H1 (cell line): ENCODE results near the gene PLEKHN1. TPM values are rescaled to one million over a fixed set of nuclear protein-coding genes. Genes with fewer than 3 reads are reported as not detected.
"Not testable (repeated sequence)": the region's sequence is repeated elsewhere in the genome, so short reads cannot be mapped to it uniquely, and the experiment has no call there.

Source experiments
- CTCF ChIA-PET: fragments of 300-600 bp; sonication (Branson Sonifier 250); formaldehyde crosslinking; loops from one replicate; lab custom pipeline; 2021; ENCODE audit not compliant: partially characterized antibody; lab: Charles Lee
- POLR2A ChIA-PET: fragments of 300-600 bp; sonication (Branson Sonifier 250); formaldehyde crosslinking; loops from one replicate; lab custom pipeline; 2021; ENCODE audit warnings: inconsistent platforms; ENCODE audit not compliant: partially characterized antibody; lab: Charles Lee
- DNase-seq, 2 experiments: peaks; one replicate each; pipeline versions ENCODE4 v3.0.0 to v3.0.0-alpha.2; 2010 to 2022; ENCODE audit warnings: low spot score in 2 of 2, low read depth in 1 of 2, mixed read lengths in 1 of 2
- FAIRE-seq: peaks from 2 replicates; lab custom pipeline; 2011; peaks lifted over from hg19 to GRCh38; lab: Jason Lieb, UNC
- H2AFZ ChIP-seq: 2 replicates; pipeline ENCODE4 v1.8.1; 2012; ENCODE audit warnings: low read length, inconsistent platforms
- H2AK5ac ChIP-seq: 2 replicates; pipeline ENCODE4 v1.6.1; 2013; ENCODE audit warnings: low read depth, low read length
- H2BK120ac ChIP-seq: replicated peaks from 2 replicates; pipeline ENCODE3; 2013; ENCODE audit warnings: low read depth, low read length, inconsistent platforms
- H2BK12ac ChIP-seq: 2 replicates; pipeline ENCODE4 v1.6.1; 2013; ENCODE audit warnings: low read depth, low read length
- H2BK15ac ChIP-seq: 2 replicates; pipeline ENCODE4 v1.6.1; 2013; ENCODE audit warnings: low read length
- H2BK20ac ChIP-seq: 2 replicates; pipeline ENCODE4 v1.6.1; 2013; ENCODE audit warnings: low read length
- H2BK5ac ChIP-seq: 2 replicates; pipeline ENCODE4 v1.6.1; 2013; ENCODE audit warnings: low read depth, low read length
- H3K14ac ChIP-seq: 2 replicates; pipeline ENCODE4 v1.6.1; 2013; ENCODE audit warnings: inconsistent platforms; ENCODE audit not compliant: insufficient read length
- H3K18ac ChIP-seq: 2 replicates; pipeline ENCODE4 v1.6.1; 2013; ENCODE audit warnings: low read length; ENCODE audit errors: extremely low read depth
- H3K23ac ChIP-seq: 2 replicates; pipeline ENCODE4 v1.6.1; 2013; ENCODE audit warnings: inconsistent platforms; ENCODE audit not compliant: insufficient read length
- H3K23me2 ChIP-seq: 2 replicates; pipeline ENCODE4 v1.6.1; 2013; ENCODE audit warnings: low read depth, low read length
- H3K27ac ChIP-seq: 2 replicates; pipeline ENCODE4 v1.6.1; 2011; ENCODE audit warnings: low read depth, low read length, inconsistent platforms
- H3K27me3 ChIP-seq, 4 experiments: replicated peaks in 1 of 4; 1 replicate in 1 of 4; 2 replicates in 3 of 4; pipeline versions ENCODE4 v1.6.1 to v1.8.1; 2011 to 2013; ENCODE audit warnings: low read length in 3 of 4, mild to moderate bottlenecking in 3 of 4, inconsistent platforms in 2 of 4, mixed read lengths in 2 of 4, moderate library complexity in 1 of 4; ENCODE audit not compliant: control insufficient read depth in 3 of 4, insufficient read depth in 3 of 4; ENCODE audit errors: extremely low read depth in 1 of 4
- H3K36me3 ChIP-seq, 4 experiments: 2 replicates each; pipeline versions ENCODE4 v1.6.1 to v1.8.1; 2011 to 2013; ENCODE audit warnings: mild to moderate bottlenecking in 4 of 4, low read length in 3 of 4, moderate library complexity in 2 of 4, control low read depth in 1 of 4, inconsistent platforms in 1 of 4; ENCODE audit not compliant: insufficient read depth in 4 of 4, control insufficient read depth in 2 of 4
- H3K4ac ChIP-seq: replicated peaks from 2 replicates; pipeline ENCODE3; 2013; ENCODE audit warnings: low read length, low read depth, mixed read lengths, inconsistent platforms; ENCODE audit not compliant: insufficient read length
- H3K4me1 ChIP-seq, 4 experiments: replicated peaks in 1 of 4; 1 replicate in 1 of 4; 2 replicates in 3 of 4; pipeline versions ENCODE4 v1.6.1 to v1.8.1; 2011 to 2013; ENCODE audit warnings: low read length in 3 of 4, inconsistent platforms in 2 of 4, mixed read lengths in 1 of 4; ENCODE audit not compliant: insufficient read depth in 4 of 4, control insufficient read depth in 3 of 4
- H3K4me2 ChIP-seq, 2 experiments: 2 replicates each; pipeline versions ENCODE4 v1.6.1 to v1.8.1; 2011 to 2013; ENCODE audit warnings: low read depth in 2 of 2, low read length in 2 of 2, control low read depth in 1 of 2, inconsistent platforms in 1 of 2, mild to moderate bottlenecking in 1 of 2; ENCODE audit not compliant: insufficient read depth in 1 of 2
- H3K4me3 ChIP-seq, 4 experiments: fragments of 200-600, 300-600 bp in 1 of 4; sonication (generic), shearing (Covaris generic), sonication (Bioruptor Twin) in 1 of 4; 2 replicates each; pipeline versions ENCODE4 v1.5.1 to v1.8.1; 2011 to 2016; ENCODE audit warnings: low read length in 4 of 4, low read depth in 3 of 4, control low read depth in 2 of 4, inconsistent platforms in 2 of 4, mild to moderate bottlenecking in 2 of 4, mixed read lengths in 1 of 4, moderate library complexity in 1 of 4; ENCODE audit not compliant: insufficient read depth in 2 of 4; ENCODE audit errors: extremely low read depth in 1 of 4
- H3K56ac ChIP-seq: replicated peaks from 2 replicates; pipeline ENCODE3; 2013; ENCODE audit warnings: low read depth, mild to moderate bottlenecking, mixed read lengths, low read length, inconsistent platforms; ENCODE audit not compliant: insufficient read length
- H3K79me1 ChIP-seq: 2 replicates; pipeline ENCODE4 v1.6.1; 2013; ENCODE audit warnings: low read depth, low read length, control low read depth
- H3K79me2 ChIP-seq, 2 experiments: 2 replicates each; pipeline versions ENCODE4 v1.6.1 to v1.8.1; 2012 to 2013; ENCODE audit warnings: low read length in 2 of 2, mild to moderate bottlenecking in 2 of 2, inconsistent platforms in 1 of 2; ENCODE audit not compliant: insufficient read depth in 2 of 2, control insufficient read depth in 1 of 2
- H3K9ac ChIP-seq, 4 experiments: replicated peaks in 1 of 4; 1 replicate in 1 of 4; 2 replicates in 3 of 4; pipeline versions ENCODE4 v1.6.1 to v1.8.1; 2011 to 2013; ENCODE audit warnings: low read depth in 3 of 4, low read length in 3 of 4, control low read depth in 2 of 4, mild to moderate bottlenecking in 2 of 4, moderate library complexity in 2 of 4, inconsistent platforms in 1 of 4; ENCODE audit errors: extremely low read depth in 1 of 4
- H3K9me3 ChIP-seq, 2 experiments: 2 replicates each; pipeline versions ENCODE4 v1.6.1 to v1.8.1; 2012 to 2013; ENCODE audit warnings: mild to moderate bottlenecking in 2 of 2, moderate library complexity in 2 of 2, control low read depth in 1 of 2, inconsistent platforms in 1 of 2, low read depth in 1 of 2, low read length in 1 of 2, mixed read lengths in 1 of 2; ENCODE audit not compliant: insufficient read depth in 2 of 2
- H4K20me1 ChIP-seq, 2 experiments: replicated peaks in 1 of 2; 2 replicates each; pipeline versions ENCODE3 to v1.8.1; 2011 to 2013; ENCODE audit warnings: inconsistent platforms in 2 of 2, low read length in 2 of 2, mild to moderate bottlenecking in 1 of 2; ENCODE audit not compliant: insufficient read depth in 2 of 2, control insufficient read depth in 1 of 2
- H4K5ac ChIP-seq: 2 replicates; pipeline ENCODE4 v1.6.1; 2013; ENCODE audit warnings: low read length, low read depth, mixed read lengths, inconsistent platforms; ENCODE audit not compliant: insufficient read length
- H4K8ac ChIP-seq: 2 replicates; pipeline ENCODE4 v1.8.0; 2013; ENCODE audit warnings: mild to moderate bottlenecking, moderate library complexity, low read length, inconsistent platforms; ENCODE audit not compliant: insufficient read depth; ENCODE audit errors: extremely low read depth
- H4K91ac ChIP-seq: replicated peaks from 2 replicates; pipeline ENCODE3; 2013; ENCODE audit warnings: low read length, mixed read lengths, inconsistent platforms; ENCODE audit not compliant: insufficient read length
- WGBS, 2 experiments: shearing (Covaris generic) in 1 of 2; methylation state at CpG; one replicate each; pipeline versions ENCODE4 v1.1.6 to v1.1.7; 2013 to 2015; ENCODE audit warnings: low lambda C conversion rate in 2 of 2, mixed read lengths in 2 of 2, inconsistent platforms in 1 of 2, low coverage in 1 of 2, missing lambda C conversion rate in 1 of 2; ENCODE audit not compliant: insufficient replicate concordance in 2 of 2, insufficient coverage in 1 of 2, insufficient read length in 1 of 2; ENCODE audit errors: extremely low coverage in 1 of 2, missing lambda C conversion rate in 1 of 2; 5-methylcytosine and 5-hydroxymethylcytosine counted together
- polyA plus RNA-seq, 7 experiments: library from polyadenylated mRNA; depleted of rRNA in 3 of 7; stranded (reverse) in 5 of 7; unstranded in 2 of 7; fragments of >200 nt in 5 of 7; fragments of 200-250 nt in 2 of 7; gene quantifications; 1 replicate in 5 of 7; 2 replicates in 1 of 7; 4 replicates in 1 of 7; pipeline versions ENCODE4 v1.2.1 to v1.2.3, GENCODE V29; 2011 to 2013; ENCODE audit warnings: missing spikeins in 2 of 7, mixed read lengths in 2 of 7
- total RNA-seq: library from RNA; stranded (reverse); fragmentation: NEBNext Ultra II Directional; extraction: Animal tissue kit (Norgen Biotek cat#: 25700); gene quantifications from 2 replicates; pipeline ENCODE4 v1.2.1, GENCODE V29; 2021

Gene PLEKHN1
- total and polyA plus RNA-seq, 2 of the 8 experiments (the other 6 are each of a cell fraction or from before 2014, with no cell fraction given): 0.39 to 1.5 TPM

DNA sequence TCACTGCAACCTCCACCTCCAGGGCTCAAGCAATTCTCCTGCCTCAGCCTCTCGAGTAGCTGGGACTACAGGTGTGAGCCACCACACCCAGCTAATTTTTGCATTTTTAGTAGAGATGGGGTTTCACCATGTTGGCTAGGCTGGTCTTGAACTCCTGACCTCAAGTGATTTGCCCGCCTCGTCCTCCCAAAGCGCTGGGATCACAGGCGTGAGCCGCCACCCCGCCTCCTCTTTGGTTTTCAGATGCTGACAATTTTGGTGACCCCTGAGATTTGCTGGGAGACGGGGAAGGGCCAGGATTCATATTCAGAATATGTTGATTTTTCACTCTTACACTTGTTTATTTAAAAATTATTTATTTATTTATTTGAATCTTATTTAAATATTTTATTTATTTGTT lies 43.8 kb downstream of the PLEKHN1 start:
- H3K27ac ChIP-seq, H2BK20ac ChIP-seq, H2BK5ac ChIP-seq, H3K9me3 ChIP-seq, H4K91ac ChIP-seq, H3K23ac ChIP-seq, H2AK5ac ChIP-seq, H3K14ac ChIP-seq, H4K20me1 ChIP-seq, POLR2A ChIA-PET, H2AFZ ChIP-seq, H3K4ac ChIP-seq, H3K18ac ChIP-seq, H2BK120ac ChIP-seq, H2BK12ac ChIP-seq, FAIRE-seq, H3K4me3 ChIP-seq, H3K9ac ChIP-seq, H3K79me2 ChIP-seq, H4K5ac ChIP-seq, DNase-seq, H3K79me1 ChIP-seq, H2BK15ac ChIP-seq, H3K36me3 ChIP-seq, H3K27me3 ChIP-seq, H3K56ac ChIP-seq, H3K23me2 ChIP-seq, H4K8ac ChIP-seq, H3K4me2 ChIP-seq: not testable (repeated sequence)
- WGBS, 2 experiments: 93% methylated on average over 8 of the region's 8 CpGs; no CpG with 5 or more reads in 1 of the 2 experiments
- CTCF ChIA-PET: interaction anchor here (1.2 to 1.6 kb wide), 3 partner anchors 11 to 58 kb away, joined by 3 to 5 read pairs (median 4); partner anchors contain the start of gene HES4
- peaks cover 0 to 30% (median 18%) of the 10 kb centered on the region in 4 experiments; a peak in 6 of 7 replicates for H3K4me1 ChIP-seq
